Nephron progenitor cell (in vitro differentiated cells): Measurements from ENCODE around the gene NCF2.

ENCODE experiments used
- DNase-seq: peaks from one replicate; pipeline ENCODE4 v3.0.0; 2021
- H3K27ac Mint-ChIP-seq: 2 replicates; pipeline ENCODE4 v1.8.0; 2021; ENCODE audit warnings: mild to moderate bottlenecking, moderate library complexity, mixed read lengths
- H3K27me3 Mint-ChIP-seq: 2 replicates; pipeline ENCODE4 v1.8.0; 2021; ENCODE audit warnings: mild to moderate bottlenecking, low read depth, mixed read lengths; ENCODE audit not compliant: poor library complexity
- H3K36me3 Mint-ChIP-seq: 2 replicates; pipeline ENCODE4 v1.8.0; 2021; ENCODE audit warnings: low read depth, mixed read lengths
- H3K4me1 Mint-ChIP-seq: 2 replicates; pipeline ENCODE4 v1.8.0; 2021; ENCODE audit warnings: mixed read lengths
- H3K4me3 Mint-ChIP-seq: 2 replicates; pipeline ENCODE4 v1.8.0; 2021; ENCODE audit warnings: mild to moderate bottlenecking, moderate library complexity, mixed read lengths
- H3K9me3 Mint-ChIP-seq: 2 replicates; pipeline ENCODE4 v1.8.0; 2021; ENCODE audit warnings: mild to moderate bottlenecking, moderate library complexity, mixed read lengths
- TF ChIP-seq, protein P1 (sequence below): fragments of 200-600 bp; sonication (generic); IDR thresholded peaks from 2 replicates; pipeline ENCODE4 v1.5.0; 2021; ENCODE audit warnings: antibody characterized with exemption

The NCF2 gene, protein sequence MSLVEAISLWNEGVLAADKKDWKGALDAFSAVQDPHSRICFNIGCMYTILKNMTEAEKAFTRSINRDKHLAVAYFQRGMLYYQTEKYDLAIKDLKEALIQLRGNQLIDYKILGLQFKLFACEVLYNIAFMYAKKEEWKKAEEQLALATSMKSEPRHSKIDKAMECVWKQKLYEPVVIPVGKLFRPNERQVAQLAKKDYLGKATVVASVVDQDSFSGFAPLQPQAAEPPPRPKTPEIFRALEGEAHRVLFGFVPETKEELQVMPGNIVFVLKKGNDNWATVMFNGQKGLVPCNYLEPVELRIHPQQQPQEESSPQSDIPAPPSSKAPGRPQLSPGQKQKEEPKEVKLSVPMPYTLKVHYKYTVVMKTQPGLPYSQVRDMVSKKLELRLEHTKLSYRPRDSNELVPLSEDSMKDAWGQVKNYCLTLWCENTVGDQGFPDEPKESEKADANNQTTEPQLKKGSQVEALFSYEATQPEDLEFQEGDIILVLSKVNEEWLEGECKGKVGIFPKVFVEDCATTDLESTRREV

DNA sequence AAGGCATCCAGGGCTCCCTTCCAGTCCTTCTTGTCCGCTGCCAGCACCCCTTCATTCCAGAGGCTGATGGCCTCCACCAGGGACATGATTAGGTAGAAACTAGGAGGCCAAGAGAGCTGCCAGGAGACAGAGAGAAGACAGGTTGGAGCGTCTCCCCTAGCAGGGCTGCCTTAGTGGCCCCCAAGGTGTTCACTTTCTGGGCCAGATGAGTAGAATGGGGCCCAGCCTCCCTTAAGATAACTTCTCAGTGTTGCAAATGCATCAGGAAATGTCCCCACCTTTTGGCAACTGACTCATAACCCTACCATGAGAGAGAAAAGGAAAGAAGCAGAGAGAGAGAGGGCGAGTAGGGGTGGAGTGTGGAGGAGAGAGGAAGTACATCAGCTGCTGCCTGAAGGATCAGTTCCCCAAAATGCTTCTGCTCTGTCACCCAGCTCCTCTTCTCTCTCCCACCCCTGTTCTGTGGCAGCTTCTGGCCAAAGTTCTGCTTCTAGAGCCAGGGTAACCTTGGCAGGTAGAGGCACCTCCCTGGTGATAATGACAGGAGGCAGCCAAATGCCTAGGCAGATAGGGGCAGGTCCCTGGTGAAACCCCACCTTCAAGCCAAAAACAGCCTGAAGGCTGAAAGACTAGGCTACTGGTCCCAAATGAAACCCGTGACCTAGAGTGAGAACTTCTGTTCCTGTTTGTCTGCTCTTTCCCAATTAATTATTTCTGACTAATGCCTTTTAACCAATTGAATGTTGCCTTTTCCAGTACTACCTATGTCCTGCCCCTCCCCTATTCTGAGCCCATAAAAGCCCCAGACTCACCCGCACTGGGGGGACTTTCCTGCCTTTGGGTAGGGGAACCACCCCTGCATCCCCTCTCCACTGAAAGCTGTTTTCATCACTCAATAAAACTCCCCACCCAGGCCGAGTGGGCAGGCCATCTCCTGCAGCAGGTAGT is at the start of gene NCF2:
Gene NCF2, minus strand, starts transcription at position 216 of the 948 bp plus-strand sequence. Its CDS starts 130 bp downstream, at position 86.
- no peak for DNase-seq
- Mint-ChIP-seq H3K36me3 (no peaks in the 10 kb centered on the region), H3K4me3 (no peak within 1 kb of the TSS), H3K27ac (no peak within 1 kb of the TSS), H3K9me3 (no peaks in the 10 kb centered on the region), H3K27me3 (no peaks in the 10 kb centered on the region), H3K4me1 (peaks cover 22% of the 10 kb centered on the region)
- TF ChIP-seq, protein P1, sequence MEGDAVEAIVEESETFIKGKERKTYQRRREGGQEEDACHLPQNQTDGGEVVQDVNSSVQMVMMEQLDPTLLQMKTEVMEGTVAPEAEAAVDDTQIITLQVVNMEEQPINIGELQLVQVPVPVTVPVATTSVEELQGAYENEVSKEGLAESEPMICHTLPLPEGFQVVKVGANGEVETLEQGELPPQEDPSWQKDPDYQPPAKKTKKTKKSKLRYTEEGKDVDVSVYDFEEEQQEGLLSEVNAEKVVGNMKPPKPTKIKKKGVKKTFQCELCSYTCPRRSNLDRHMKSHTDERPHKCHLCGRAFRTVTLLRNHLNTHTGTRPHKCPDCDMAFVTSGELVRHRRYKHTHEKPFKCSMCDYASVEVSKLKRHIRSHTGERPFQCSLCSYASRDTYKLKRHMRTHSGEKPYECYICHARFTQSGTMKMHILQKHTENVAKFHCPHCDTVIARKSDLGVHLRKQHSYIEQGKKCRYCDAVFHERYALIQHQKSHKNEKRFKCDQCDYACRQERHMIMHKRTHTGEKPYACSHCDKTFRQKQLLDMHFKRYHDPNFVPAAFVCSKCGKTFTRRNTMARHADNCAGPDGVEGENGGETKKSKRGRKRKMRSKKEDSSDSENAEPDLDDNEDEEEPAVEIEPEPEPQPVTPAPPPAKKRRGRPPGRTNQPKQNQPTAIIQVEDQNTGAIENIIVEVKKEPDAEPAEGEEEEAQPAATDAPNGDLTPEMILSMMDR = no peak

DNA sequence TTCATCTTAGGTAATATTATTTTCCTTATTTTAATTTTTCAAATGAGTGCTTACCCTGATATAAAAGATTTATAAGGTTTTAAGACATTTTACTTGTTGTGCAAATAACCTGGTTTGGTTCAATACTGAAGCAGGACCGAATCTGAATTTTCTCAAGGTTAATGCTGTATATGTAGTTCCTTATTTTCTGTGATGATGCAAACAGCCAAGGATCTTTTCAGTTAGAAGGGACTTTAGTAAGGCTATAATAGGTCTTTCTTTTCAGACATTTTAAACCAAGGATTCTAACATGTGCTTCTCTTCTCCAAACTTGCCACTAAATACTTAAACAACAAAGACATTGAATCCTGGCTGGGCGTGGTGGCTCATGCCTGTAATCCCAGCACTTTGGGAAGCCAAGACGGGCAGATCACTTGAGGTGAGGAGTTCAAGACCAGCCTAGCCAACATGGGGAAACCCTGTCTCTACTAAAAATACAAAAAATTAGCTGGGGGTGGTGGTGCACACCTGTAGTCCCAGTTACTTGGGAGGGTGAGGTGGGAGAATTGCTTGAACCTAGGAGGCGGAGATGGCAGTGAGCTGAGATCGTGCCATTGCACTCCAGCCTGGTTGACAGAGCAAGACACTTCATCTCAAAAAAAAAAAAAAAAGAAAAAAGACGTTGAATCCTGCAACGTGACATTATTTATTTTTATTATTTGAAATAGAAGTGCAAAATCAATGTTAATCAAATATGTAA is 48.6 kb upstream of the NCF2 start:
- H3K4me1 Mint-ChIP-seq = peaks cover 21% of the 10 kb centered on the region
- peaks cover 44% of the 10 kb centered on the region for H3K27me3 Mint-ChIP-seq
- no peak overlapping the region for H3K27ac Mint-ChIP-seq
- TF ChIP-seq, protein P1 = no peak
- no peaks in the 10 kb centered on the region for H3K9me3 Mint-ChIP-seq
- DNase-seq = no peak
- no peaks in the 10 kb centered on the region for H3K36me3 Mint-ChIP-seq
- H3K4me3 Mint-ChIP-seq = no peak overlapping the region

DNA sequence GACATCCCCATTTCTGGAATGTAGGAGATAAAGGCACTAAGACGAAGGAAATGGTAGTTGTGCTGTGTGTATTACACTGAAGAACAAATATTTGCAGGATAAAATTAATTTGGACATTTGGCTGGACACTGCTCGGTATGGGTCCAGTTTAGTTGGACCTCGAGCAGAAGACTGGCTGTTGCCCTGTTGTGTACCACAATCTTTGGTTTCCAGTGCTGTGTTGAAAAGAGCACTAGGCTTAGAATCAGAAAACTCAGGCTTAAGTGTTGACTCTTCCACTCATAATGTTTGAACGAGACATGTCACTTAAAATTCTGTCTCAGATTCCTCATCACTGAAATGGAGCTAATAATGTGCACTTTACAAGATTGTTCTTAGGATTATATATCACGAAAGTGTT is 46.5 kb upstream of the NCF2 start:
- Mint-ChIP-seq H3K9me3 (no peaks in the 10 kb centered on the region), H3K4me1 (peaks cover 38% of the 10 kb centered on the region), H3K4me3 (peak overlapping the region; percentile 100), H3K27me3 (peaks cover 40% of the 10 kb centered on the region), H3K27ac (no peak overlapping the region), H3K36me3 (peaks cover 2% of the 10 kb centered on the region)
- TF ChIP-seq, protein P1 = no peak
- DNase-seq = no peak

DNA sequence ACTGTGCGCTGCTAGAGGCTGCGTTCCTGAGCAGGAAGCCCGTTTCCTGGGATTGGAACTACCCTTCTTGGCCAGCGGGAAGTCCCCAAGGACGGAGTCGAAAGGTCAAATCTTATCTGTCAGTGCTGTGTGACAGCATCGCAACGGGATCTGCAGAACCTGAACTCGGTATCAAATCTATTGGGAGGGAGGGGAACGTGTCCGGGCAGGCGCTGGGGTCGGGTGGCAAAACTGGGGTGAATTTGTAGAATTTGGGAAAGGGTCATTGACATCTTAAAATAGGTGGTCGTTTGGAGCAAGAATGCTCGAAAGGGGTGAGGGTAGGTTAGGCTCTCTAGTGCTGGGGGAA is 46.0 kb upstream of the NCF2 start:
- Mint-ChIP-seq H3K4me3 (peak overlapping the region; percentile 100), H3K27ac (no peak overlapping the region)
- TF ChIP-seq, protein P1 = no peak

DNA sequence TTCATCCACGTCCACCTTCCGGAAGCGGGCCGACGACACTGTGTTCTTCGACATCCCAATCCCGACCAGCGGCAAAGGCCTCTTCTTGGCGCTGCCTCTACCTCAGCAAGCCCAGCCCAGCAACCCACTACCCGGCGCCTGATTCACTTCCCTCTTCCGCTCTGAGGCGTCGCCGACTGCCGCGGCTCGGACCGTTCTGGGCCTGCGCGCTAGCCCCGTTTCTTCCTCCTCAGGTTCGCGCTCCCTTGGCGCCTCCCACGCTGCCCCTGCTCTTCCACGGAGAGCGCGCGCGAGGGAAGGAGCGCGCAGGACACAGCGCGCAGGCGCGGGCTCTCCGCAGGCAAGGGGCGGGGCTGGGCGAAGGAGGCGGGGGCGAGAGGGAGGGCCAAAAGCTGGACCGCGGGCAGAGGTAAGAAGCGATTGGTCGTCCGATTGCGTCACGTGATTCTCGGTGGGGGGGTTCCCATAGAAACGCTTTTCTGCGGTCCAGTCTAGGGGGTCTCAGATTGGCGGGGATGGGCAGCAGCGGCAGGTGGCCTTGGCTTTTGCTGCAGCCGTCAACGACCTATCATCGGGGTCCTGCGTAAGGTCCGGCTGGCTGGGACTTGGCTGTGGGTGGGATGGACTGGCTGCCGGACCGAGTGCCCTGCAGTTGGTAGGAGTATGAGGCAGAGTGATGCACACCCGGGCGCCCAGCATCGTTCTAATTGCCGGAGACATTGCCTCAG is 45.5 kb upstream of the NCF2 start, which contains the start of gene ARPC5:
Gene ARPC5, minus strand, starts transcription at position 178 of the 728 bp plus-strand sequence. Its CDS starts 124 bp downstream, at position 54.
- Mint-ChIP-seq H3K4me3 (peak within 1 kb of the TSS; percentile 100), H3K9me3 (no peaks in the 10 kb centered on the region), H3K4me1 (peaks cover 44% of the 10 kb centered on the region), H3K27me3 (peaks cover 40% of the 10 kb centered on the region), H3K36me3 (peaks cover 7% of the 10 kb centered on the region), H3K27ac (peak within 1 kb of the TSS; percentile 99)
- TF ChIP-seq, protein P1 = no peak
- DNase-seq = peak; percentile 97

More for the DNA sequence above, 46.0 kb upstream of the NCF2 start:
- no peaks in the 10 kb centered on the region for H3K9me3 Mint-ChIP-seq
- DNase-seq = no peak
- H3K27me3 Mint-ChIP-seq = peaks cover 40% of the 10 kb centered on the region
- H3K36me3 Mint-ChIP-seq = peaks cover 4% of the 10 kb centered on the region
- peaks cover 40% of the 10 kb centered on the region for H3K4me1 Mint-ChIP-seq
